Measurements from ENCODE around the gene CEP63. TPM values are rescaled to one million over a fixed set of nuclear protein-coding genes. Genes with fewer than 3 reads are reported as not detected.

Gene CEP63
- total RNA-seq, 1 donor, result 19.4 TPM

GRCh38 chr3:134603480-134603879, 117.6 kb downstream of the CEP63 start:
- TF ChIP-seq CTCF (IDR thresholded peaks at IDR 0.05; ENCODE audit: insufficient read depth, low read length), result no peak
- H3K4me3 ChIP-seq (ENCODE audit: low read depth, low read length), result no peak overlapping the region
- no peak for DNase-seq (ENCODE audit: low read depth)

GRCh38 chr3:134603956-134604355, 118.1 kb downstream of the CEP63 start:
- DNase-seq (ENCODE audit: low read depth), result no peak
- no peak for TF ChIP-seq CTCF (IDR thresholded peaks at IDR 0.05; ENCODE audit: insufficient read depth, low read length)
- H3K4me3 ChIP-seq (ENCODE audit: low read depth, low read length), result no peak overlapping the region

- H3K4me3 ChIP-seq (ENCODE audit: low read depth, low read length), result no peak overlapping the region
- TF ChIP-seq CTCF (IDR thresholded peaks at IDR 0.05; ENCODE audit: insufficient read depth, low read length), result no peak
- no peak for DNase-seq (ENCODE audit: low read depth)
Observed at GRCh38 chr3:134605556-134605955, 119.7 kb downstream of the CEP63 start.

GRCh38 chr3:134606033-134607025, 120.5 kb downstream of the CEP63 start:
- TF ChIP-seq CTCF (IDR thresholded peaks at IDR 0.05; ENCODE audit: insufficient read depth, low read length), result no peak
- no peak overlapping the region for H3K4me3 ChIP-seq (ENCODE audit: low read depth, low read length)
- DNase-seq (ENCODE audit: low read depth), result peak; percentile 11

- TF ChIP-seq CTCF (IDR thresholded peaks at IDR 0.05; ENCODE audit: insufficient read depth, low read length), result no peak
- peak; percentile 70 for DNase-seq (ENCODE audit: low read depth)
- H3K4me3 ChIP-seq (ENCODE audit: low read depth, low read length), result no peak overlapping the region
Observed at GRCh38 chr3:134607054-134608022, 121.5 kb downstream of the CEP63 start.

- H3K4me3 ChIP-seq (ENCODE audit: low read depth, low read length), result no peak overlapping the region
- no peak for TF ChIP-seq CTCF (IDR thresholded peaks at IDR 0.05; ENCODE audit: insufficient read depth, low read length)
- no peak for DNase-seq (ENCODE audit: low read depth)
Observed at GRCh38 chr3:134608023-134608770, 122.3 kb downstream of the CEP63 start.

Data from fibroblast of the aortic adventitia (primary cell).